ENCODE measurements around the gene TTC28.

GRCh38 chr22:27990879-27991278 lies 688.8 kb downstream of the TTC28 start:
- TF ChIP-seq CTCF (IDR thresholded peaks at IDR 0.05) (peak; percentile 21 to 60 (median 39)), POLR2A (IDR thresholded peaks at IDR 0.05; ENCODE audit: low read depth) (no peak), POLR2AphosphoS5 (IDR thresholded peaks at IDR 0.05) (peak; percentile 34 to 49)

All from esophagus muscularis mucosa (tissue), 3 donors.